K562 (cell line): ENCODE results near the gene TAF12. TPM values are rescaled to one million over a fixed set of nuclear protein-coding genes. Genes with fewer than 3 reads are reported as not detected.
A peak's percentile ranks its signal among the peaks of the same experiment; 100 is the strongest.

Experiments used
- ARNT ChIP-seq, 2 experiments: fragments of 450-650 bp; IDR thresholded peaks; 2 replicates each; pipeline ENCODE4 v1.6.1; 2016; ENCODE audit warnings: mild to moderate bottlenecking in 1 of 2
- EGR1 ChIP-seq: fragments of 450-650 bp; conservative IDR thresholded peaks from 2 replicates; pipeline ENCODE4 v1.6.1; 2017; ENCODE audit warnings: mild to moderate bottlenecking
- FOXK1 ChIP-seq: sonication (generic); formaldehyde crosslinking; IDR thresholded peaks from 2 replicates; pipeline ENCODE4 v1.8.0; 2022; ENCODE audit warnings: missing genetic modification reagents, mild to moderate bottlenecking, borderline replicate concordance
- MCM7 ChIP-seq, 2 experiments: fragments of 450-650 bp; IDR thresholded peaks; 2 replicates each; pipeline ENCODE4 v1.6.1; 2016 to 2018
- MITF ChIP-seq: IDR thresholded peaks from 2 replicates; pipeline ENCODE4 v1.6.1; 2014; ENCODE audit warnings: antibody characterized with exemption
- NR2C1 ChIP-seq, 2 experiments: fragments of 450-650 bp; IDR thresholded peaks; 2 replicates each; pipeline ENCODE4 v1.6.1; 2017; ENCODE audit warnings: mild to moderate bottlenecking in 2 of 2, antibody characterized with exemption in 1 of 2, inconsistent platforms in 1 of 2, missing compliant biosample characterization in 1 of 2, missing genetic modification characterization in 1 of 2
- RBM17 ChIP-seq: fragments of 200-400 bp; formaldehyde crosslinking; IDR thresholded peaks from 2 replicates; pipeline ENCODE4 v1.6.1; 2017; ENCODE audit warnings: low read depth, mild to moderate bottlenecking, low read length, borderline replicate concordance
- REST ChIP-seq, 2 experiments: fragments of 450-650 bp; formaldehyde crosslinking in 1 of 2; IDR thresholded peaks; 2 replicates each; pipeline versions ENCODE4 v1.4.0 to v1.6.1; 2014 to 2020; ENCODE audit warnings: mild to moderate bottlenecking in 2 of 2, borderline replicate concordance in 1 of 2, low read depth in 1 of 2
- ZBED1 ChIP-seq: IDR thresholded peaks from 2 replicates; pipeline ENCODE4 v1.6.1; 2014
- ZNF24 ChIP-seq: fragments of 450-650 bp; IDR thresholded peaks from 2 replicates; pipeline ENCODE4 v1.6.1; 2016
- ZNF263 ChIP-seq: sonication (generic); formaldehyde crosslinking; IDR thresholded peaks from 2 replicates; pipeline ENCODE4 v1.8.0; 2022; ENCODE audit warnings: mild to moderate bottlenecking, missing genetic modification reagents, borderline replicate concordance
- ZNF740 ChIP-seq, 3 experiments: fragments of 200-800 bp in 1 of 3; sonication (Bioruptor generic) in 1 of 3; sonication (generic) in 1 of 3; formaldehyde crosslinking in 1 of 3; IDR thresholded peaks; 2 replicates each; pipeline versions ENCODE4 v1.6.1 to v1.8.0; 2016 to 2022; ENCODE audit warnings: mild to moderate bottlenecking in 2 of 3, missing compliant biosample characterization in 2 of 3, missing genetic modification characterization in 2 of 3, missing genetic modification reagents in 1 of 3
- ZZZ3 ChIP-seq: fragments of 450-650 bp; IDR thresholded peaks from 2 replicates; pipeline ENCODE4 v1.6.1; 2016; ENCODE audit warnings: antibody characterized with exemption, mild to moderate bottlenecking, moderate library complexity
- polyA plus RNA-seq, 8 experiments: library from polyadenylated mRNA; depleted of rRNA in 4 of 8; stranded (reverse) in 5 of 8; unstranded in 3 of 8; fragments of >200 nt; fragmentation: Nextera tagmentation in 2 of 8; fragmentation: Illumina TruSeq in 1 of 8; extraction: Ambion mirVana in 2 of 8; extraction: Trizol in 1 of 8; gene quantifications; 2 replicates each; pipeline versions ENCODE4 v1.2.1 to v1.2.3, GENCODE V29; 2011 to 2014; ENCODE audit warnings: inconsistent platforms in 1 of 8, missing spikeins in 1 of 8
- total RNA-seq, 7 experiments: library from RNA; depleted of rRNA in 6 of 7; stranded (reverse); fragments of >200 nt in 6 of 7; fragmentation: Illumina TruSeq in 2 of 7; extraction: Trizol in 2 of 7; gene quantifications; 2 replicates each; pipeline versions ENCODE4 v1.2.1 to v1.2.3, GENCODE V29; 2011 to 2021; ENCODE audit warnings: low replicate concordance in 1 of 7

Gene TAF12
- total and polyA plus RNA-seq, 9 of the 15 experiments (the other 6 are each of a cell fraction or from before 2014, with no cell fraction given), result 31.6 to 89.0 (median 50.5) TPM

- no peak; the same call in 1 of the 2 replicates for TF ChIP-seq ZNF740 (CRISPR knock-in tag; IDR thresholded peaks at IDR 0.05)
- TF ChIP-seq ZNF740 (tag; IDR thresholded peaks at IDR 0.05), result 0 out of 4 replicates have a peak, but pooled peaks of 1 of the 2 experiments have one; percentile 16
- TF ChIP-seq ZNF263, result 0 out of 2 replicates have a peak, but pooled peaks have one; percentile 7
- TF ChIP-seq ZZZ3, result no peak
- TF ChIP-seq ZBED1, result no peak
- no peak for TF ChIP-seq REST (IDR thresholded peaks at IDR 0.05; ENCODE audit: borderline replicate concordance)
- no peak for TF ChIP-seq REST (CRISPR knock-in tag; IDR thresholded peaks at IDR 0.05; ENCODE audit: low read depth)
- no peak for TF ChIP-seq MCM7 (IDR thresholded peaks at IDR 0.05)
- TF ChIP-seq EGR1, result no peak
- peak in 1 of 2 experiments; percentile 15; a peak in 2 of 4 replicates for TF ChIP-seq ARNT (IDR thresholded peaks at IDR 0.05)
- 0 out of 2 replicates have a peak, but pooled peaks have one; percentile 5 for TF ChIP-seq NR2C1 (IDR thresholded peaks at IDR 0.05)
- TF ChIP-seq NR2C1 (tag; IDR thresholded peaks at IDR 0.05), result no peak
- TF ChIP-seq MITF, result no peak
- no peak for TF ChIP-seq RBM17
- no peak; the same call in 1 of the 2 replicates for TF ChIP-seq FOXK1 (CRISPR knock-in tag)
- TF ChIP-seq ZNF24, result no peak
Observed at GRCh38 chr1:28582248-28582615, 60.6 kb downstream of the TAF12 start (continued).
